Body of pancreas (tissue), 4 donors: ENCODE data around the gene TTC28.
"Not testable (repeated sequence)": the region's sequence is repeated elsewhere in the genome, so short reads cannot be mapped to it uniquely, and the experiment has no call there.

Experiments used
- POLR2A ChIP-seq, 3 donors: fragments of 450-650 bp; IDR thresholded peaks; one replicate each; pipeline ENCODE4 v1.6.1; 2016; ENCODE audit warnings: antibody characterized with exemption in 3 of 3, mild to moderate bottlenecking in 2 of 3
- TF ChIP-seq, protein P1 (sequence below), 7 experiments: fragments of 450-650 bp in 4 of 7; fragments of 200-600 bp in 3 of 7; sonication (generic) in 3 of 7; IDR thresholded peaks; one replicate each; pipeline ENCODE4 v1.5.1; 2016 to 2019; ENCODE audit warnings: antibody characterized with exemption in 7 of 7

DNA sequence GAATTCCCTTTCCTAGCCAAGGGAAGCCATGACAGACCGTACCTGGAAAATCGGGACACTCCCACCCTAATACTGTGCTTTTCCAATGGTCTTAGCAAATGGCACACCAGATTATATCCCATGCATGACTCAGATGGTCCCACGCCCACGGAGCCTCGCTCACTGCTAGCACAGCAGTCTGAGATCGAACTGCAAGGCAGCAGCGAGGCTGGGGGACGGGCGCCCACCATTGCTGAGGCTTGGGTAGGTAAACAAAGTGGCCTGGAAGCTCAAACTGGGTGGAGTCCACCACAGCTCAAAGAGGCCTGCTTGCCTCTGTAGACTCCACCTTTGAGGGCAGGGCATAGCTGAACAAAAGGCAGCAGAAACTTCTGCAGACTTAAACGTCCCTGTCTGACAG is 150.5 kb downstream of the TTC28 start:
- TF ChIP-seq, protein P1, sequence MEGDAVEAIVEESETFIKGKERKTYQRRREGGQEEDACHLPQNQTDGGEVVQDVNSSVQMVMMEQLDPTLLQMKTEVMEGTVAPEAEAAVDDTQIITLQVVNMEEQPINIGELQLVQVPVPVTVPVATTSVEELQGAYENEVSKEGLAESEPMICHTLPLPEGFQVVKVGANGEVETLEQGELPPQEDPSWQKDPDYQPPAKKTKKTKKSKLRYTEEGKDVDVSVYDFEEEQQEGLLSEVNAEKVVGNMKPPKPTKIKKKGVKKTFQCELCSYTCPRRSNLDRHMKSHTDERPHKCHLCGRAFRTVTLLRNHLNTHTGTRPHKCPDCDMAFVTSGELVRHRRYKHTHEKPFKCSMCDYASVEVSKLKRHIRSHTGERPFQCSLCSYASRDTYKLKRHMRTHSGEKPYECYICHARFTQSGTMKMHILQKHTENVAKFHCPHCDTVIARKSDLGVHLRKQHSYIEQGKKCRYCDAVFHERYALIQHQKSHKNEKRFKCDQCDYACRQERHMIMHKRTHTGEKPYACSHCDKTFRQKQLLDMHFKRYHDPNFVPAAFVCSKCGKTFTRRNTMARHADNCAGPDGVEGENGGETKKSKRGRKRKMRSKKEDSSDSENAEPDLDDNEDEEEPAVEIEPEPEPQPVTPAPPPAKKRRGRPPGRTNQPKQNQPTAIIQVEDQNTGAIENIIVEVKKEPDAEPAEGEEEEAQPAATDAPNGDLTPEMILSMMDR (IDR thresholded peaks at IDR 0.05): not testable (repeated sequence)
- TF ChIP-seq POLR2A (IDR thresholded peaks at IDR 0.05): not testable (repeated sequence)
